GM20431 (cell line): Measurements from ENCODE around the gene APOLD1.
"Not testable (repeated sequence)": the region's sequence is repeated elsewhere in the genome, so short reads cannot be mapped to it uniquely, and the experiment has no call there.

Experiments used
- in situ Hi-C: fragments of 300-500 bp; cut with MseI, MboI; formaldehyde crosslinking; loops from one replicate; pipeline ENCODE4 v1.15.0; 2020; ENCODE audit warnings: low sequenced_read_pairs; ENCODE audit not compliant: unreplicated experiment

The APOLD1 gene

DNA sequence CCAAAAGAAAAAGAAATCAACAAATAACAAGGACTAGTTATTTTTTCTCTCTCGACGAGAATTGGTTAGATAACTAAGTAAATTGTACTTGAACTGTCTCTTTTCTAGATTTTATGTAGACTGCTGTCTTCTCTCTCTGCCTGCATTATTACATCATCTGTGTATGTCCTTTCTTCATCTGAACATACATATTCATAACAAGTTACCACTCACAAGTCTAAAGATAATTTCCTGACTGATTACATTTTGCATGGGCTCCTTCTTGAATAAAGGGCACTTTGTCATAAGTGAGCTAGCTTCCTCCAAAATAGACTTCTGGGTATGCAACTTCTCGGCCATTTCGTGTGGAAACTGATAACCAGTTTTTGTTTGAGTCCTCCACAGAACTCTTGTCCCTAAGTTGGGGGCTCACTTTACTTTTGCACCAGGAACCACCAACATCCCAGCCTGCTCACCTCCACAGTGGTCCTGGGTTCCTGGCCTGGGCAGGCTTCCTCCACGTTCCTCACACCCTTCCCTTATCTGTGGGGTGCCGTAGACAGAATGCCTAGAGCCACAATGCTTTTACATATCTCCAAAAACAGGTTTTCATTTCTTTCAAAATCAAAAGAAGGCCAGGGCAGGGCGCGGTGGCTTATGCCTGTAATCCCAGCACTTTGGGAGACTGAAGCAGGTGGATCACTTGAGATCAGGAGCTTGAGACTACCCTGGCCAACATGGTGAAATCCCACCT, 21.5 kb downstream of the APOLD1 start:
- in situ Hi-C loops, result no loop called here

GRCh38 chr12:12807517-12807903, 22.1 kb downstream of the APOLD1 start:
- in situ Hi-C loops, result not testable (repeated sequence)

GRCh38 chr12:12807970-12808702, 22.7 kb downstream of the APOLD1 start:
- in situ Hi-C loops, result no loop called here

DNA sequence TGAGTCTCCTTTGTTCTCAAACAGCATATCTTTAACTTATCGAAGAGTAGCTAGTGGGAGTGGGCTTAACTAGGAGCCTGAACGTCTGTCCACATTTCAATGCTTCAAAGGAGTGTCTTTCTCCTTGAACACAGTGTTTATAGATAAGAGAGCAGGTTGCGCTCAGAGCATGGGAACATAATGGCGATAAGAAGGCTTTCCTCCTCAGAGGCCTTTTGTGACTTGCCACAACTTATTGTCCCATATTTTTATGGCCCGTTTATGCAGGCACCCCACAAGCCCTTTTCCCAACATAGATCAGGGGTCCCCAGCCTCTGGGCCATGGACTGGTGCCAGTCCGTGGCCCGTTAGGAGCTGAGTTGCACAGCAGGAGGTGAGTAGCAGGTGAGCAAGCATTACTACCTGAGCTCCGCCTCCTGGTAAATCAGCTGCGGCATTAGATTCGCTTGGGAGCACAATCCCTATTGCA, 25.1 kb downstream of the APOLD1 start:
- in situ Hi-C loops, result no loop called here

GRCh38 chr12:12811343-12811742, 25.9 kb downstream of the APOLD1 start:
- in situ Hi-C loops, result no loop called here

DNA sequence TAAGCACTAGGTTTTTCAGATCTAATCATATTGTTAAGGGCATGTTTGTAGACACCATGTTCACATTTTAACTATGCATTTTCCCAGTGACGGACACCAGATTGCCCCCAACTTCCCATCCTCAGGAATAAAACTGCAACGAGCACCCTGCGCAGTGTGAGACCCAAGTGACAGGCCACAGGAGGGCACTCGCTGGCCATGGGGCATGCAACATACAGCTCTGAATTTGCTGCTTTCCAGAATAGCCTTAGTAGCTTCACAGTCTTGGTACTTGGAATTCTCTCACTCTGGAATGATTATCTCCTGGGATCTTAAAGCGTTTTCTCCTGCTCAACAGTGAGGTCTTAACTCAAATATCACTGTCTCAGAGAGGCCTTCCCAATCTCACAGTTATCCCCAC, 26.7 kb downstream of the APOLD1 start:
- in situ Hi-C loops, result no loop called here

GRCh38 chr12:12812618-12813119, 27.2 kb downstream of the APOLD1 start:
- in situ Hi-C loops, result no loop called here

GRCh38 chr12:12813120-12814101, 28.0 kb downstream of the APOLD1 start, which contains the start of gene DDX47:
DDX47 (plus strand) TSS chr12:12813346; CDS start chr12:12813368, 22 bp downstream.
- in situ Hi-C loops, result no loop called here

GRCh38 chr12:12817616-12818015, 32.2 kb downstream of the APOLD1 start:
- in situ Hi-C loops, result no loop called here

GRCh38 chr12:12818701-12819100, 33.2 kb downstream of the APOLD1 start:
- in situ Hi-C loops, result no loop called here

DNA sequence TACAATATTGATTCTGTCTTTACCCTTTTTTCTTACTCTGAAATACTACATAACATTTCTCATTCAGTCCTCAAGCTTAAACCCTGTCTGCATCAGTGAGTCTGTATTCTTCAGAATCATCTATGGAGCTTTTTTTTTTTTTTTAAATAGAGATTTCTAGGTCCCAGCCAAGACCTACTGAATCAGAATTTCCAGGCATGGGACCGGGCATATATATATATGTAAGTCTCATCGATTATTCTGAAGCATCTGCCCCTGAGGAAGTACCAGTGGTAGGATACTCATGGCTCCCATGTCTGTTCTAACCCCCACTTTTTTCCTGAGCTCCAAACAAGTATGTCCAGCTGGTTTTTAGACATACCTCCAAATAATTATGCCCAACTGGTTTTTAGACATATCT, 33.8 kb downstream of the APOLD1 start:
- in situ Hi-C loops, result no loop called here

- in situ Hi-C loops, result no loop called here
These were observed 34.4 kb downstream of the APOLD1 start for GRCh38 chr12:12819752-12820311.

- in situ Hi-C loops, result not testable (repeated sequence)
These were observed 34.9 kb downstream of the APOLD1 start for GRCh38 chr12:12820376-12820775.

- in situ Hi-C loops, result no loop called here
These were observed 36.5 kb downstream of the APOLD1 start for GRCh38 chr12:12821975-12822374.

GRCh38 chr12:12822886-12823285, 37.4 kb downstream of the APOLD1 start:
- in situ Hi-C loops, result no loop called here

- in situ Hi-C loops, result no loop called here
These were observed 37.8 kb downstream of the APOLD1 start for GRCh38 chr12:12823300-12823699.

DNA sequence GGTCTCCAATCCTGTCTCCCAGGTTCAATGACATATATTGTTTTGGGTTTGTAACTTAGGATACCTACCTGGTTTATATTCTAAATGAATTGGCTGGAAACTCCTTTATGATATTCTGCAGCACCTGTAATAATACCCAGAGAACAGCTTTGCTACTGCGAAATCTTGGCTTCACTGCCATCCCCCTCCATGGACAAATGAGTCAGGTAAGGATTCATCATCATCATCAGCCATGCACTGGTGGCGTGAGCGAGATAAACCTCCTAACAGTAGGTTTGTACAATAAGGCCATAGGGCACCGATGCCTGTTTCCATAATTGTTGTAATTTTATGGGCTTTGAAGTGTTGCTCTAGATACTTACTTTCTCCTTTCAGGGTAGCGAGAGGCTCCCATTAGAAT, 38.4 kb downstream of the APOLD1 start:
- in situ Hi-C loops, result no loop called here

GRCh38 chr12:12835378-12836146, 50.1 kb downstream of the APOLD1 start:
- in situ Hi-C loops, result no loop called here

DNA sequence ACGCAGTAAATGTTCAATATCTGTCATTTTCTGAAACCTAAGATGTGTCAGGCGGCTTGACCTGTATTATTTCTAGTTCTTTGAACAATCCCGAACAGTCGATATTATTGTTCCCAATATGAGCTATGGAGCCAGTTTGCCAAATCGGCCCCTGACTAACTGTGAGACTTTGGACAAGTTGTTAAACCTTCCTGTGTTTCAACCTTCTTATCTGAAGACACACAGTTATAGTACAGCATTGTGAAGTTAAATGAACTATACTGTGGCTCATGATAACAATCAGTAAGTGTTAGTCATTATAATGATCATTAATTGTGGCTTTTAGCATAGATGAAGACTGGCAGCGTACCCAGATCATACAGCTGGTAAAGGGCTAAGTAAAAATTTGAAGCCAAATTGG, 51.1 kb downstream of the APOLD1 start:
- in situ Hi-C loops, result no loop called here
